Mesenteric fat pad (tissue), 1 donor: Measurements from ENCODE around the gene KIF1B. TPM values are rescaled to one million over a fixed set of nuclear protein-coding genes. Genes with fewer than 3 reads are reported as not detected.
"Not testable (repeated sequence)": the region's sequence is repeated elsewhere in the genome, so short reads cannot be mapped to it uniquely, and the experiment has no call there.

Experiments used
- DNase-seq: peaks from one replicate; pipeline ENCODE4 v3.0.0-alpha.2; 2020; ENCODE audit warnings: low spot score
- total RNA-seq: library from RNA; stranded (reverse); fragmentation: NEBNext Ultra II Directional; extraction: Animal tissue kit (Norgen Biotek cat#: 25700); gene quantifications from one replicate; pipeline ENCODE4 v1.2.1, GENCODE V29; 2021
- donor health status: DM: yes; HTN: yes; CAD: no.

The KIF1B gene
- total RNA-seq, 1 donor from 2014 or later: 59.3 TPM

DNA sequence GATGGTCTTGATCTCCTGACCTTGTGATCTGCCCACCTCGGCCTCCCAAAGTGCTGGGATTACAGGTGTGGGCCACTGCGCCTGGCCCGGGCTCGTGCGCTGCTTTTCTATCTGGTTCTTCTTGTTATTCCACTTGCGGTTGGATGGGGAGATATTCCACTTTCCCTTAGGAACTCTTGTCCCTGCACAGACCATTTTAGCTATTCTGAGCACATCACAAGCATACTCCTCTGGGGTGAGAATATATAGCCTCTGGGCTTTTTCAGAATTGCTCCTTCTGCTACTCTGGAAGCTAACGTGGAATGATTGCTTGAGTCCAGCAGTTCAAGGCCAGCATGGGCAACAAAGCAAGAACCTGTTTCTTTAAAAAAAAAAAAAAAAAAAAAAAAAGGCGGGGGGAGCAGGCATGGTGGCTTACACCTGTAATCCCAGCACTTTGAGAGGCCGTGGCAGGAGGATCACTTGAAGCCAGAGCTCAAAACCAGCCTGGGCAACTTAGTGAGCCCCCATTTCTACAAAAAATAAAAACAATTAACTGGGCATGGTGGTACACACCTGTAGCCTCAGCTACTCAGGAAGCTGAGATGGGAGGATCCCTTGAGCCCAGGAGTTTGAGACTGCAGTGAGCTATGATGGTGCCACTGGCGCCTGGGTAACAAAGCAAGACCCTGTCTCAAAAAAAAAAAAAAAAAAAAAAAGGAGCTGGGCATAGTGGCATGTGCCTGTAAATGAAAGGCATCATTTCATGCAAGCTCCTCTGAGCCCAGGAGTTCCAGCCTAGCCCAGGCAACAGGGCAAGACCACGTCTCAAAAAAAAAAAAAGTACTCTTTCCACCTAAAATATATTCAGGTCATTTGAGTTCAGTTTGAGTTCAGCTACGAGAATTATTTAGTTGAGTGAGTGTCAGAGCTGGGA, 176.6 kb downstream of the KIF1B start:
- no peak for DNase-seq

GRCh38 chr1:10387677-10388386, 177.5 kb downstream of the KIF1B start:
- no peak for DNase-seq

- no peak for DNase-seq
Measured at GRCh38 chr1:10388387-10388715, 178.0 kb downstream of the KIF1B start.

- no peak for DNase-seq
Measured at GRCh38 chr1:10389271-10389973, 179.1 kb downstream of the KIF1B start.

DNA sequence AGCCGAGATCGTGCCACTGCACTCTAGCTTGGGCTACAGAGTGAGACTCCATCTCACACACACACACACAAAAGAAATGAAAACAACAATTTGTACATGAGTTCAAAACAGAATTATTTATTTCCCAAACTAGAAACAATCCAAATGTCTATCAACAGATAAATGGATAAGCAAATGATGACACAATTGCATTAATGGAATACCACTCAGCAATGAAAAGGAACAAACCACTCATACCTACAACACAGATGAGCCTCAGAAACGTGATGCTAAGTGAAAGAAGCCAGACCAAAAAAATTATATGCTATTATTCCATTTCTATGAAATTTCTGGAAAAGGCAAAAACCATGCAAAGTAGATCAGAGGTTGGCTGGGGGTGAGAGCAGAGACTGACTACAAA, 186.5 kb downstream of the KIF1B start:
- no peak for DNase-seq

DNA sequence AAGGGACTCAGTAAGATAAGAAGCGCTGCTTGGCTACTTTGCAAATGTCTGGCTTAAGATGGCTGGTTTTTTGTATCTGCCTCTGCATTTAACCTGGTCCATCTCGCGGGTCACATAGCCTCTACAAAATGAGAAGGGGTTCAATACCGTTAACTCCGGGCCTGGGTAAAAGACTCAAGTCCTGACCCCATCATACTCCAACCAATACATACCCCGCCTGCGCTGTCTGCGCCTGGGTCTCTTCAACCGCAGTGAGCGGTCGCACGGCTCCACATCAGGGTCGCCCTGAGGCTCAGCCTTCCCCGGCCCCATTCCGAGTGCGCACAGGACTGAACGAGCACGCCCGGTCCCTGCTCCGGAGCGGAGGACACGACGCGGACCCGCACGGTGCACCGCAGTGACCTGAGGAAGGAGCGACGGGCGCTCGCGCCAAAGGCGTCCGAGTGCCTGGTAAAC, 187.9 kb downstream of the KIF1B start:
- no peak for DNase-seq

DNA sequence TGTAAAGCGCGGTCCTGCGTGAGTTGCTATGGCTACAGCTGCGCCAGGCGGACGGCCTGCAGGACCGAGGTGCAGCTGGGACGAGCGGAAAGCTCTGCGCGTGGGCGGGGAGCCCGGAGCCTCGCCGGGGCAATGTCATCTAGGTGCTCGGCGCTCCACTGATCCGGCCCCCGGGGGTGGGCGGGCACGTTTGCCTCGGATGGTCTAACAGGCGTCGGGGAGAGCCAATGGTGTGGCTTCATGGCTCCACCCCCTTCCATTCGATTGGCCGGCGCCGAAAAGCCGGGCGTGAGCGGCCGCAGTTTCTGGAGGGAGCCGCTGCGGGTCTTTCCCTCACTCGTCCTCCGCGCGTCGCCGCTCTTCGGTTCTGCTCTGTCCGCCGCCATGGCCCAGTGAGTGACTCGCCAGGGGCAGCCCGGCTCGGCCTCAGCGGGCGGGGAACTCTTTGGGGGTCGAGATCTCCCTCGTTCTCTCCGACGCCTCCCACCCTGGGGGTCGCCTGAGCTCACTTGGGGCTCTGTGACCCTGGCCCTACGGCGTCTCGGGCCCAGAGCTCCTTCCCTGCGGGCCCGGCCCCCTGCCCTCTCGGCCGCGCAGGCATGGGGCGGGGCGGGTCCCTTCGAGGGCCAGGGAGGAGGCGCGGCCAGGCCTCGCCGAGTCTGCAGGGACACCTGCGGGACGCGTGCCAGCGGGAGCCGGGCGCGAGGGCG, 188.5 kb downstream of the KIF1B start, which contains the start of gene PGD:
PGD (plus strand) TSS at position 331 of the 710 bp plus-strand sequence; CDS start at position 385, 54 bp downstream.
- DNase-seq: peak; percentile 99

DNA sequence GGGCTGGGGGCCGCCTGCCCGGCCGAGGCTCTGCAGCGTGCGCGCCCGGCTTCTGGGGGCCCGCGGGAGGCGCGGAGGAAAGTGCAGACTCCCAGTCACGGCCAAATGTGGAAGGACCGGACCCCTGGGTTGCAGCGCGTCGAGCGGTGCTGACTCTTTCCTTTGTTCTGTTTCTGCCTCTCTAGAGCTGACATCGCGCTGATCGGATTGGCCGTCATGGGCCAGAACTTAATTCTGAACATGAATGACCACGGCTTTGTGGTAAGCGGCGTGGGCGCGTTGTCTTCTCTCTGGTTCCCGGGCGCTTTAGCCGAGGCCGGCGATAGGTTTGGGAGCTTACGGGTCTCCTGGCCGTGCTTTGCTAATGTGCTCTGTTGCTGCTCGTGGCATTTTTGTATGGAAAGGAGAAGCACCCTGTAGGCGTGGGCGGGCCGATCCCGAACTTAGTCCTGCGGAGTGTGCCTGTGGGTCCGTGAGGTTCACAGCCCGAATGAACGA, 189.1 kb downstream of the KIF1B start:
- DNase-seq: no peak

GRCh38 chr1:10400013-10400412, 189.6 kb downstream of the KIF1B start:
- DNase-seq: no peak

DNA sequence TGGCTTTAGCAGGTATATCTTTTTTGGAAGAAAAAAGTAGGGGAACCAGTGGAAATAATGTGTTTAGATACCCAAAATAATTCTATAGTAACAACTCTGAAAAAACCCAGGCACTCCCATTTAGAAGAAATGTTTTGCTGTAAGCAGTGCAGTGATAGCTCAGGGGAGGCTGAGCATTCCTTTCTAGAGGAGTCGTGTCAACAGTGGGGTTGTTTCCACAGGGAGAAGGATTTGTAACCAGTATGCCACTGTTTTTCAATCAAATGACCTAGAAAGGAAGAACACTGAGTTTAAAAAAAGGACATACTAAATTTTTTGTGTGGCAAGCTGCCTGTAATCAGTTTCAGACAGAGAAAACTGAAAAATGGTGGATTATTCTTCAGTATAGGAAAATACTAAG, 190.9 kb downstream of the KIF1B start:
- no peak for DNase-seq

DNA sequence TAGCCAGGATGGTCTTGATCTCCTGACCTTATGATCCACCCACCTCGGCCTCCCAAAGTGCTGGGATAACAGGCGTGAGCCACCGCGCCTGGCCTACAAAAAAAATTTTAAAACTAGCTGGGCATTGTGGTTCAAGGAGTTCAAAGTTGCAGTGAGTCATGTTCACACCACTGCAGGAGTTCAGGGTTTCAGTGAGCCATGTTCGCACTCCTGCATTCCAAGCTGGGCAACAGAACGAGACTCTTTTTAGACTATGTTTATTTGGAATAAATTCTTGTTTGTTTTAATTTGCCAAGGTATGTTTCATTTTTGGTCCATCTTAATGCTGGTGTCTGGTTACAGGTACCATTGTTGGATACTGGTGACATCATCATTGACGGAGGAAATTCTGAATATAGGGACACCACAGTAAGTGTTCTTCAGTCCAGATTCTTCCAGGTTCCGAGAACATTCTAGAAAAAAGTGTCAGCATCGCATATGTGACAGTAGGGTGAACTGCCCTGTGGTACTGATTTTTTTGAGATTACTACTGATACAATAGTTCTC, 192.4 kb downstream of the KIF1B start:
- no peak for DNase-seq

GRCh38 chr1:10407201-10407600, 196.8 kb downstream of the KIF1B start:
- no peak for DNase-seq

DNA sequence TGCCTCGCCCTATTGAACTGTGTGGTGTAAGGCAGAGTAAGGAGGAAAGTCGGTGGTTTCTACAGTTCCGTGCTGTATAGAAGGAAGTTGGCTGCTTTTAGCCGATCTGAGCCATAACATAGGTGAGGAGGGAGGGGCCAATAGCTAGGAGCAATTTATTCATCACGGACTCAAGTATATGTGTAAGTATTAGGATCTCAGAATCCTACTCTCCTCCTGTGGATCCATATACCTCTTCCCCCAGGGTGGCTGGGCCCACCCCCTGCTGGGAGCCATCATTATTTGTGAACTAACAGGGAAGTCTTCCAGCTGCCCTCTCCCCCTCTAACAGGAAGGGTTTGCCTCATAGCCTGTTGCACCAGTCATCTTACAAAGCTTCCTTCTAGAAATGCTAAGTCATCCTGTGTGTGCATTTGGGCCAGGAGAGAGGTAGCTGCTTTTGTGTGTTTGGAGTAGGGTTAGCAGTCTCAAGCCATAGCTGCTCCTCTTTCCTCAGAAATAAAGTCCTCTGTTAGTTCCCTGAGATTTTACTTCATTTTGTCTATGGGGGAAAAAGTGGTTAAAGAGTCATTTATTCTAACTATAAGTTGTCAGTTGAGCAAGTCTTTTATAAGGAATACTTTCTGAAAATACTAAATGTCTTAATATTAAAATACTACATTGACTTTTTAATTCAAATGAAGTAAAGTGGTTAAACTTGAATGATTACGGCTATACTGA, 205.0 kb downstream of the KIF1B start:
- no peak for DNase-seq

GRCh38 chr1:10415967-10416366, 205.6 kb downstream of the KIF1B start:
- DNase-seq: not testable (repeated sequence)

DNA sequence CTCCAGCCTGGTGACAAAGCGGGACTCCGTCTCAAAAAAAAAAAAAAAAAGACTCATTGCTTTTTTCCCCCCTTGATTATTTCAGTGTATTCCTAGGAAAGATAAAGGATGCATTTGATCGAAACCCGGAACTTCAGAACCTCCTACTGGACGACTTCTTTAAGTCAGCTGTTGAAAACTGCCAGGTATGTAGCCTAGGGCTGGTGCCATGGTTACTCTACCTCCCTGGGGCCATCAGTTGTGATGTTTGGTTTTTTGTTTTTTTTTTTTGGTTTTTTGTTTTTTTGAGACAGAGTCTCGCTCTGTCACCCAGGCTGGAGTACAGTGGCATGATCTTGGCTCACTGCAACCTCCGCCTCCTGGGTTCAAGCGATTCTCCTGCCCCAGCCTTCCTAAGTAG, 208.4 kb downstream of the KIF1B start:
- DNase-seq: not testable (repeated sequence)

DNA sequence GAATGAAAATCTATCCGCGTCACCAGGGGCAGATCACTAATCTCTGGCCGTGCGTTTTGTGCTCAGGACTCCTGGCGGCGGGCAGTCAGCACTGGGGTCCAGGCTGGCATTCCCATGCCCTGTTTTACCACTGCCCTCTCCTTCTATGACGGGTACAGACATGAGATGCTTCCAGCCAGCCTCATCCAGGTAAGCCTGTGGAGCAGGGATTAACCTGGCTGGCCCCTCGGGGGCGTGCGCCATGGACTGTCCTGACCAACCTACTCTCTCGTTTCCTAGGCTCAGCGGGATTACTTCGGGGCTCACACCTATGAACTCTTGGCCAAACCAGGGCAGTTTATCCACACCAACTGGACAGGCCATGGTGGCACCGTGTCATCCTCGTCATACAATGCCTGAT, 209.0 kb downstream of the KIF1B start:
- DNase-seq: no peak

DNA sequence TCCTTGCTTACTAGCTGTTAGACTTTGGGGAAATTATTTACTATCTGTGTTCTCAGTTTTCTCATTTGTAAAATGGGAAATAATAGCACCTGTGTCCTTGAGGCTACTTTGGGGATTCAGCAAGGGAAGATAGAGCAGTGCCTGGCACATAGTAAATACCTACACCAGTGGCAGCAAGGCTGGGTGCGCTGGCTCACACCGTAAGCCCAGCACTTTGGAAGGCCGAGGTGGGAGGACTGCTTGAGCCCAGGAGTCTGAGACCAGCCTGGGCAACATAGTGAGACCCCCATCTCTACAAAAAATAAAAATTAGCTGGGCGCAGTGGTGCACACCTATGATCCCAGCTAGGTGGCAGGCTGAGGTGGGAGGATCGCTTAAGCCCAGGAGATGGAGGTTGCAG, 211.3 kb downstream of the KIF1B start:
- no peak for DNase-seq

DNA sequence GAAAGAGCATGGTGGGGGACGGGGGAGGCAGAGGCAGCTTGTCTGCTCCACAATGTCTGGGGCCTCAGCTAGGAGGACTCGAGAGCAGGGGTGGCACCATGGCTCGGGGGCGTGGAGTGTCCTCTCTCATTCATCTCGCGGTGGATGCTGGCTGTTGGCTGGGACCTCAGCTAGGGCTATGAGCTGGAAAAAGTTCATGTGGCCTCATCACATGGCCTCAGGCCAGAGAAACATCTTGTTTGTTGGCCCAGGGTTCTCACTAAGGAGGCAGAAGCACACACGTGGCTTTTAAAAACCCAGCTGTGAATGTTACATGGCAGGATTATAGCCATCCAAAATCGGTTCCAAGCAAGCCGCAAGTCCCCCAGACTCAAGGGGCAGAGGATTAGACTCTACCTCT, 213.7 kb downstream of the KIF1B start:
- no peak for DNase-seq

DNA sequence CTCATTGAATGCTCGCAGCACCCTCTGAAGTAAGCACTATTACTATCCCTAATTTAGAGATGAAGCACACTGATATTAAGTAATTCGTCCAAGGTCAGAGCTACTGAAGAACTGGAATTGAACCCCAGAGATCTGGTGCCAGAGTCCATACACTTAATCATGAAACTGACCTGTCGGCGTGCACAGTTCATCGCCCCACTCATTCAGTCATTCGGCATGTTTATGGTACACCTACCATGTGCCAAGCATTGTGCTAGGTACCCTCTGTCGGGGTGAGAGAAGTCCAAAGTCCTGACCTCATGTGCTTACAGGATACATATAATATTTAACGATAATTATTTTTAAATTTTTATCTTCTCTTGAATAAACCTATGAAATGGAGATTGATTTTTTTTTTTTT, 214.3 kb downstream of the KIF1B start:
- no peak for DNase-seq
